OCI-LY7 (cell line): ENCODE results near the gene GNL2. TPM values are rescaled to one million over a fixed set of nuclear protein-coding genes. Genes with fewer than 3 reads are reported as not detected.

Source experiments
- small RNA-seq: library from RNA; depleted of rRNA; stranded (forward); fragments of <200 nt; gene quantifications from one replicate; pipeline ENCODE3, GENCODE V24; 2014
- total RNA-seq, 2 experiments: library from RNA; depleted of rRNA in 1 of 2; stranded (reverse); fragments of >200 nt in 1 of 2; shearing (Covaris generic) in 1 of 2; gene quantifications; 2 replicates each; pipeline ENCODE4 v1.2.3, GENCODE V29; 2014 to 2022

GNL2 gene
- total RNA-seq, 2 experiments from 2014 or later = 66.8 to 107 TPM

Small RNA genes within 50 kb of the gene (small RNA-seq; reads per million reads assigned to genes)
- not detected for gene AL034379.1

Other genes starting within 250 kb of the GNL2 start
- 11.2 and 20.7 TPM in 2 replicates for gene ZC3H12A, start 121.4 kb downstream of the GNL2 start, total RNA-seq (2014; rRNA removed; shearing (Covaris generic))
- gene ZC3H12A, start 121.4 kb downstream of the GNL2 start, total RNA-seq (2022) = 9.8 and 11.5 TPM in 2 replicates
- 74.3 and 121 TPM in 2 replicates for gene MEAF6, start 81.2 kb downstream of the GNL2 start, total RNA-seq (2014; rRNA removed; shearing (Covaris generic))
- gene MEAF6, start 81.2 kb downstream of the GNL2 start, total RNA-seq (2022) = 69.8 and 73.8 TPM in 2 replicates
- gene SNIP1, start 41.6 kb downstream of the GNL2 start, total RNA-seq (2014; rRNA removed; shearing (Covaris generic)) = 14.7 and 19.2 TPM in 2 replicates
- 24.2 and 24.7 TPM in 2 replicates for gene SNIP1, start 41.6 kb downstream of the GNL2 start, total RNA-seq (2022)
- gene DNALI1, start 39.0 kb downstream of the GNL2 start, total RNA-seq (2014; rRNA removed; shearing (Covaris generic)) = not detected in 2 replicates
- not detected in 2 replicates for gene DNALI1, start 39.0 kb downstream of the GNL2 start, total RNA-seq (2022)
- not detected in 2 replicates for gene RSPO1, start 39.0 kb upstream of the GNL2 start, total RNA-seq (2014; rRNA removed; shearing (Covaris generic))
- gene RSPO1, start 39.0 kb upstream of the GNL2 start, total RNA-seq (2022) = not detected in 2 replicates
- gene CDCA8, start 96.6 kb upstream of the GNL2 start, total RNA-seq (2014; rRNA removed; shearing (Covaris generic)) = 55.2 and 60.0 TPM in 2 replicates
- 111 and 126 TPM in 2 replicates for gene CDCA8, start 96.6 kb upstream of the GNL2 start, total RNA-seq (2022)
- gene EPHA10, start 169.2 kb upstream of the GNL2 start, total RNA-seq (2014; rRNA removed; shearing (Covaris generic)) = not detected in 2 replicates
- not detected in 2 replicates for gene EPHA10, start 169.2 kb upstream of the GNL2 start, total RNA-seq (2022)
- gene MANEAL, start 197.9 kb upstream of the GNL2 start, total RNA-seq (2014; rRNA removed; shearing (Covaris generic)) = 11.8 and 27.1 TPM in 2 replicates
- gene MANEAL, start 197.9 kb upstream of the GNL2 start, total RNA-seq (2022) = 18.2 and 20.0 TPM in 2 replicates
- gene C1orf122, start 211.9 kb upstream of the GNL2 start, total RNA-seq (2014; rRNA removed; shearing (Covaris generic)) = 18.9 and 26.0 TPM in 2 replicates
- gene C1orf122, start 211.9 kb upstream of the GNL2 start, total RNA-seq (2022) = 21.4 and 29.7 TPM in 2 replicates
- gene YRDC, start 212.3 kb upstream of the GNL2 start, total RNA-seq (2014; rRNA removed; shearing (Covaris generic)) = 27.6 and 33.6 TPM in 2 replicates
- 24.4 and 28.0 TPM in 2 replicates for gene YRDC, start 212.3 kb upstream of the GNL2 start, total RNA-seq (2022)